Measurements from ENCODE around the gene RNASEH2B. TPM values are rescaled to one million over a fixed set of nuclear protein-coding genes. Genes with fewer than 3 reads are reported as not detected.

The RNASEH2B gene
- total and polyA plus RNA-seq, 2 of the 8 experiments (the other 6 are each of a cell fraction or from before 2014, with no cell fraction given): 19.3 to 43.9 TPM

GRCh38 chr13:50995854-50996253, 86.3 kb downstream of the RNASEH2B start:
- no peak overlapping the region for H2BK120ac ChIP-seq (replicated peaks; ENCODE audit: low read depth, low read length)
- H3K4me1 ChIP-seq (replicated peaks in 1 of 4; ENCODE audit: control insufficient read depth in 3 of 4, insufficient read depth in 4 of 4, low read length in 3 of 4): peaks cover 3 to 14% (median 9%) of the 10 kb centered on the region in 4 experiments; a peak in 6 of 7 replicates
- no peak overlapping the region for H2BK12ac ChIP-seq (ENCODE audit: low read depth, low read length)
- H3K4me2 ChIP-seq (ENCODE audit: insufficient read depth in 1 of 2, low read depth in 2 of 2, low read length in 2 of 2): no peak overlapping the region
- FAIRE-seq (no peak), DNase-seq (ENCODE audit: low read depth in 1 of 2, low spot score in 2 of 2) (no peak)
- H4K91ac ChIP-seq (replicated peaks; ENCODE audit: insufficient read length, low read length): no peak overlapping the region
- ChIA-PET POLR2A (ENCODE audit: partially characterized antibody) (no interaction called here), CTCF (ENCODE audit: partially characterized antibody) (no interaction called here)
- H3K9ac ChIP-seq (replicated peaks in 1 of 4; ENCODE audit: extremely low read depth in 1 of 4, low read depth in 3 of 4, low read length in 3 of 4): no peak overlapping the region
- H3K9me3 ChIP-seq (ENCODE audit: insufficient read depth in 2 of 2, low read depth in 1 of 2, low read length in 1 of 2): no peaks in the 10 kb centered on the region
- no peak overlapping the region for H2AK5ac ChIP-seq (ENCODE audit: low read depth, low read length)
- no peaks in the 10 kb centered on the region for H3K79me1 ChIP-seq (ENCODE audit: low read depth, low read length)
- H3K4me3 ChIP-seq (ENCODE audit: extremely low read depth in 1 of 4, insufficient read depth in 2 of 4, low read depth in 3 of 4, low read length in 4 of 4): no peak overlapping the region
- no peak overlapping the region for H3K18ac ChIP-seq (ENCODE audit: extremely low read depth, low read length)
- H2BK20ac ChIP-seq (ENCODE audit: low read length): no peak overlapping the region
- H3K23ac ChIP-seq (ENCODE audit: insufficient read length): no peak overlapping the region
- H2BK15ac ChIP-seq (ENCODE audit: low read length): no peak overlapping the region
- no peak overlapping the region for H3K56ac ChIP-seq (replicated peaks; ENCODE audit: insufficient read length, low read depth, low read length)
- H3K27ac ChIP-seq (ENCODE audit: low read depth, low read length): no peak overlapping the region
- no peak overlapping the region for H3K4ac ChIP-seq (replicated peaks; ENCODE audit: insufficient read length, low read depth, low read length)
- no peaks in the 10 kb centered on the region for H3K36me3 ChIP-seq (ENCODE audit: control insufficient read depth in 2 of 4, insufficient read depth in 4 of 4, low read length in 3 of 4)
- H3K27me3 ChIP-seq (replicated peaks in 1 of 4; ENCODE audit: control insufficient read depth in 3 of 4, extremely low read depth in 1 of 4, insufficient read depth in 3 of 4, low read length in 3 of 4): peaks cover 0 to 7% (median 5%) of the 10 kb centered on the region in 4 experiments; a peak in 3 of 7 replicates
- no peak overlapping the region for H2AFZ ChIP-seq (ENCODE audit: low read length)
- 90% methylated on average over 4 of the region's 4 CpGs; no CpG with 5 or more reads in 1 of the 2 experiments for WGBS, 2 experiments (ENCODE audit: extremely low coverage in 1 of 2, insufficient coverage in 1 of 2, insufficient read length in 1 of 2, insufficient replicate concordance in 2 of 2, low coverage in 1 of 2, low lambda C conversion rate in 2 of 2, missing lambda C conversion rate in 1 of 2)
- no peak overlapping the region for H4K5ac ChIP-seq (ENCODE audit: insufficient read length, low read depth, low read length)
- H3K79me2 ChIP-seq (ENCODE audit: control insufficient read depth in 1 of 2, insufficient read depth in 2 of 2, low read length in 2 of 2): no peaks in the 10 kb centered on the region
- H4K8ac ChIP-seq (ENCODE audit: extremely low read depth, insufficient read depth, low read length): no peak overlapping the region
- no peak overlapping the region for H3K14ac ChIP-seq (ENCODE audit: insufficient read length)
- H4K20me1 ChIP-seq (replicated peaks in 1 of 2; ENCODE audit: control insufficient read depth in 1 of 2, insufficient read depth in 2 of 2, low read length in 2 of 2): peaks cover 0 to 1% of the 10 kb centered on the region in 2 experiments
- H2BK5ac ChIP-seq (ENCODE audit: low read depth, low read length): no peak overlapping the region
- no peaks in the 10 kb centered on the region for H3K23me2 ChIP-seq (ENCODE audit: low read depth, low read length)
- TF ChIP-seq POLR2A (IDR thresholded peaks at IDR 0.05; ENCODE audit: control extremely low read depth in 1 of 2, low read depth in 2 of 2, low read length in 2 of 2) (no peak), SUZ12 (IDR thresholded peaks at IDR 0.05; ENCODE audit: low read length) (no peak), ASH2L (IDR thresholded peaks at IDR 0.05; ENCODE audit: low read length) (no peak)

Measured in H1 (cell line).